WERI-Rb-1 (cell line): Measurements from ENCODE around the gene APP.

Experiments
- DNase-seq: peaks from one replicate; pipeline ENCODE4 v3.0.0-alpha.2; 2020
- H3K27ac ChIP-seq: fragments of 250-450 bp; sonication (Bioruptor Pico); 2 replicates; pipeline ENCODE4 v1.5.1; 2020; ENCODE audit warnings: mild to moderate bottlenecking, moderate library complexity
- H3K27me3 ChIP-seq: fragments of 250-450 bp; sonication (Bioruptor Pico); 2 replicates; pipeline ENCODE4 v1.5.1; 2021; ENCODE audit warnings: mild to moderate bottlenecking, low read depth, moderate library complexity; ENCODE audit not compliant: insufficient read depth, severe bottlenecking
- H3K36me3 ChIP-seq: fragments of 250-450 bp; sonication (Bioruptor Pico); 2 replicates; pipeline ENCODE4 v1.5.1; 2020; ENCODE audit warnings: mild to moderate bottlenecking, moderate library complexity
- H3K4me3 ChIP-seq: 2 replicates; pipeline ENCODE4 v1.5.1; 2011; ENCODE audit warnings: low read depth, mild to moderate bottlenecking, control low read depth, low read length
- H3K9me3 ChIP-seq: fragments of 250-450 bp; sonication (Bioruptor Pico); 2 replicates; pipeline ENCODE4 v1.5.1; 2021; ENCODE audit warnings: mild to moderate bottlenecking, moderate library complexity; ENCODE audit not compliant: severe bottlenecking
- TF ChIP-seq, protein P1 (sequence below): IDR thresholded peaks from 2 replicates; pipeline ENCODE4 v1.5.1; 2011; ENCODE audit warnings: low read depth, mild to moderate bottlenecking, control low read depth, inconsistent platforms, low read length

The APP gene

DNA sequence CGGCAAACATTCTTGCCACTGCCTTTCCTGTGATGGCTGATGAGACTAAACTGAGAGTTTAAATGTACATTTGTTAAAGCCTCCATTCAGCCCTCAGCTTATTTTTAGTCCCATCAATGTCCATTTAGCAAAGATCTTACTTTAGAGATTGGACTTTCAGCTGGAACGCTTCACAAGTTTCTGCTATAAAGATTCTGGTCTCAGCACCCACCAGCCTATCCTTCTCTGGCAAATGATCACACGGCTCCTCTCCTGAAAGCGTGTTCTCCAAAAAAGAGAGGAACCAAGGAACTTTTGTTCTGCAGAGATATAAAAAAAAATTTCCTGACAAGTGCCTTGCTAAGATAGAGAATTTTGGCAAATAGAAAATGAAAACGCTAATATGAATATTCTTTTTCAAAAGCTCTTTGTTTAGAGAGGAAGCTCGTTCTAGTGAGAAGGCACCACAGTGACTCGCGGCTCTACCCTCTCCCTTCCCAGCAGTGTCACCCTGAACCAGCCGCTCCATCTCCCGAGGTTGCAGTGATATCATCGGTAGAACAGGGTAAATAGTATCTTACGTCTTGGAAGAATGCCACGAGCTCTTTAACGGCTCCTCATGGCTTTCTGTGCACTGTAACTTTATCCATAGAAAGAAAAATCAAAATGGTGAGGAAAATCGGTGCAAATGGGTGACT lies 200.2 kb downstream of the APP start:
- TF ChIP-seq, protein P1, sequence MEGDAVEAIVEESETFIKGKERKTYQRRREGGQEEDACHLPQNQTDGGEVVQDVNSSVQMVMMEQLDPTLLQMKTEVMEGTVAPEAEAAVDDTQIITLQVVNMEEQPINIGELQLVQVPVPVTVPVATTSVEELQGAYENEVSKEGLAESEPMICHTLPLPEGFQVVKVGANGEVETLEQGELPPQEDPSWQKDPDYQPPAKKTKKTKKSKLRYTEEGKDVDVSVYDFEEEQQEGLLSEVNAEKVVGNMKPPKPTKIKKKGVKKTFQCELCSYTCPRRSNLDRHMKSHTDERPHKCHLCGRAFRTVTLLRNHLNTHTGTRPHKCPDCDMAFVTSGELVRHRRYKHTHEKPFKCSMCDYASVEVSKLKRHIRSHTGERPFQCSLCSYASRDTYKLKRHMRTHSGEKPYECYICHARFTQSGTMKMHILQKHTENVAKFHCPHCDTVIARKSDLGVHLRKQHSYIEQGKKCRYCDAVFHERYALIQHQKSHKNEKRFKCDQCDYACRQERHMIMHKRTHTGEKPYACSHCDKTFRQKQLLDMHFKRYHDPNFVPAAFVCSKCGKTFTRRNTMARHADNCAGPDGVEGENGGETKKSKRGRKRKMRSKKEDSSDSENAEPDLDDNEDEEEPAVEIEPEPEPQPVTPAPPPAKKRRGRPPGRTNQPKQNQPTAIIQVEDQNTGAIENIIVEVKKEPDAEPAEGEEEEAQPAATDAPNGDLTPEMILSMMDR = no peak
- H3K27ac ChIP-seq = no peak overlapping the region
- H3K4me3 ChIP-seq = no peak overlapping the region
- no peak for DNase-seq
- no peaks in the 10 kb centered on the region for H3K27me3 ChIP-seq
- peaks cover 70% of the 10 kb centered on the region for H3K36me3 ChIP-seq
- H3K9me3 ChIP-seq = no peaks in the 10 kb centered on the region

GRCh38 chr21:25967901-25968438 lies 202.6 kb downstream of the APP start:
- peaks cover 54% of the 10 kb centered on the region for H3K36me3 ChIP-seq
- H3K27ac ChIP-seq = no peak overlapping the region

DNA sequence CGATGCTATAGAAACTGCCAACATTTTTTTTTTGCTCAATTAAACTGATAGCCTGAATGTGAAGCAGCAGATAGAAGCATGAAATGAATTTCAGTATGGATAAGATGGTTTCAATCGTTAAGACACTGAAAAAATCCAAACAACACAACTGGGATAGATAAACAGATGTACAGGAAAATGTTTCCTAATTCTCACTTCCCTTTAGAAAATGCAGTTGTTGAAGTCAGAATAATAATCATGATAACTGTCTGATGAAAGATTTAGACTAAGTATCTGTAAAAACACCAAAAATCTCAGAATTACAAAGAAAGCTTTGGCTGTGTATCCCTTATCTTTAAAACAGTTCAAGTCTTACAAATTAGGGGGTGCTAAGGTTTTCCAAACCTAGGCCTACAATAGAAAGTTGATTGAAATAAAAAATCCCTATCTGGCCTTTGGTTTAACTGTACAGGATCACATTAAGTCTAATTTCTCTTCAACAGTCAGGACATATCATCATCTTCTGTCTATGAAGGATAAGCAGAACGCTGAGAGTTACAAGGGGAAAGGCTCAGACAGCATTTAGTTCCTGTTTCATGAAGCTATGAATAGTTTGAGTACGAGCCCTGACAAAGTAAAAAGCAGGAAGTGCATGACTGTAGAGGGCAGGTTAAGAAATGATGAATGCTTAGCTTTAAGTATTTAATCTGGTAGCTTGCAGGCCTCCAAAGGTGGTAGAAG lies 203.2 kb downstream of the APP start:
- H3K27ac ChIP-seq = no peak overlapping the region
- no peaks in the 10 kb centered on the region for H3K27me3 ChIP-seq
- DNase-seq = no peak
- peaks cover 50% of the 10 kb centered on the region for H3K36me3 ChIP-seq
- no peak overlapping the region for H3K4me3 ChIP-seq
- H3K9me3 ChIP-seq = no peaks in the 10 kb centered on the region
- TF ChIP-seq, protein P1 = no peak

More at GRCh38 chr21:25967901-25968438, 202.6 kb downstream of the APP start:
- Histone ChIP-seq H3K4me3 (no peak overlapping the region), H3K27me3 (no peaks in the 10 kb centered on the region), H3K9me3 (no peaks in the 10 kb centered on the region)
- TF ChIP-seq, protein P1 = no peak
- DNase-seq = no peak

- H3K4me3 ChIP-seq = no peak overlapping the region
- no peak overlapping the region for H3K27ac ChIP-seq
- DNase-seq = no peak
- no peaks in the 10 kb centered on the region for H3K27me3 ChIP-seq
- no peaks in the 10 kb centered on the region for H3K9me3 ChIP-seq
- peaks cover 40% of the 10 kb centered on the region for H3K36me3 ChIP-seq
- TF ChIP-seq, protein P1 = no peak
Measured at GRCh38 chr21:25965951-25966707, 204.4 kb downstream of the APP start.

DNA sequence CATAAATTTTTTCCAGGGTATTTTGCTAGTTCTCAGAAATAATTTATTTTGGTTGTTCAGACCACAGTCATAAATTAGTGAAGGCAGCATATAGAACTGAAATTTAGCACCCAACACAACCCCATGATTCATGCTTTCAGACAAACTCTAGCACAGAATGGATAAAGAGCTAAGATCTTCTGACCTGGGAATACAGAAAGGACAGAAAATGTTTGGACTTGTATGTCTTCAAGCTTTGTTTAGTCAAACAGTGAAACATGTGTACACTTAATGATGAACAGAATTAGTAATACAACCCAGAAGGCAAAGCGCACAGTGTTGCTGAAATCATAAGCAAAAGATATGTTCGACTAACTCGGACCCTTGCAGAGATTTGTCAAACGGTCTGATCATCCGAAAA lies 205.6 kb downstream of the APP start:
- Histone ChIP-seq H3K27me3 (no peaks in the 10 kb centered on the region), H3K4me3 (no peak overlapping the region), H3K36me3 (peaks cover 28% of the 10 kb centered on the region), H3K9me3 (no peaks in the 10 kb centered on the region), H3K27ac (no peak overlapping the region)
- TF ChIP-seq, protein P1 = no peak
- DNase-seq = no peak
